Activated CD4-positive, alpha-beta T cell treated with anti-CD3 and anti-CD28 coated beads, Interleukin-2, amount 50 U/mL, for 48 hours (primary cell): ENCODE measurements around the gene SLC27A2.
"Not testable (repeated sequence)": the region's sequence is repeated elsewhere in the genome, so short reads cannot be mapped to it uniquely, and the experiment has no call there.

ENCODE experiments used
- DNase-seq, 2 experiments: peaks; one replicate each; pipeline ENCODE4 v3.0.0-alpha.2; 2020

SLC27A2 gene

DNA sequence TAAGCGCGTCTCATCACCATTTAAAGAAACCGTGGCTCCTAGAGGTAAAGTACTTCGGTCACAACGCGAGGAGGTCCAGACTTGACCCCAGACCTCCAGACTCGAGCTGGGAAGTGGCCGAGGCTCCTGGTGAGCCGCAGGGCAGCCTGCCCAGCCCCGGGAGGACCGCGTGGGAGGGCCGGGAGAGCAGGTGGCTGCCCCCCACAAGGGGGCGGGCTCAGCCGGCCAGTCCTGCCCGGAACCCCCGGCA lies at the start of gene SLC27A2:
Gene SLC27A2 (plus strand): TSS at position 228 of the 250 bp plus-strand sequence. CDS start 232 bp downstream, outside the sequence.
- no peak for DNase-seq

DNA sequence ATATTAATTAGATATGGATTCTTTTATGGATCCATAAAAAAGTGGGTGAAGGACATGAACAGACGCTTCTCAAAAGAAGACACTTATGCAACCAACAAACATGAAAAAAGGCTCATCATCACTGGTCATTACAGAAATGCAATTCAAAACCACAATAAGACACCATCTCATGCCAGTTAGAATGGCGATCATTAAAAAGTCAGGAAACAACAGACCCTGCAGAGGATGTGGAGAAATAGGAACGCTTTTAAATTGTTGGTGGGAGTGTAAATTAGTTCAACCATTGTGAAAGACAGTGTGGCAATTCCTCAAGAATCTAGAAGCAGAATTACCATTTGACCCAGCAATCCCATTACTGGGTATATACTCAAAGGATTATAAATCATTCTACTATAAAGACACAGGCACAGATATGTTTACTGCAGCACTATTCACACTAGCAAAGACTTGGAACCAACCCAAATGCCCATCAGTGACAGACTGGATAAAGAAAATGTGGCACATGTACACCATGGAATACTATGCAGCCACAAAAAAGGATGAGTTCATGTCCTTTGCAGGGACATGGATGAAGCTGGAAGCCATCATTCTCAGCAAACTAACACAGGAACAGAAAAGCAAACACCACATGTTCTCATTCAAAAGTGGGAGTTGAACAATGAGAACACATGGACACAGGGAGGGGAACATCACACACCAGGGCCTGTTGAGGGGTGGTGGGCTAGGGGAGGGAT lies 49.6 kb upstream of the SLC27A2 start:
- not testable (repeated sequence) for DNase-seq

DNA sequence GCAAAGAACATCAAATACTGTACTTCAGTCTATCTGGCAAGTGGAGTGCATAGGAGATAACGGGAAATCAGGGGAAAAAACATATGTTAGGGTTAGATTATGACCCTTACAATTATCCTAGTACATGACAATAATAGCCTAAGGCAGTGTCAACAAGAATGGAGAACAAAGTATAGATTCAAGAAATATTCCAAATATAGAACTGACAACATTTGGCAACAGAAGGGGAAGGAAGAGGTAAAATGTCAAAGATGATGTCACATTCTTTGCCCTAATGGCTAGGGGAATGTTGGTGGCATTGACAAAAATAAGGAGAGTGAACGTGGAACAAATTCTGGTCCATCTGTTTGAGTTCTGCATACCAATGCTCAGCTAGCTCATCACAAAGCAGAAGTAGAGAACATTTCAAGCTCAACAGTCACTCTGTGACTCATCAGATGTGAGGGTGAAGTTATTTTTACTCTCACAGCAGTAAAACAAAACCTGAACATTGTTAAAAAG lies 47.4 kb upstream of the SLC27A2 start:
- DNase-seq = no peak

DNA sequence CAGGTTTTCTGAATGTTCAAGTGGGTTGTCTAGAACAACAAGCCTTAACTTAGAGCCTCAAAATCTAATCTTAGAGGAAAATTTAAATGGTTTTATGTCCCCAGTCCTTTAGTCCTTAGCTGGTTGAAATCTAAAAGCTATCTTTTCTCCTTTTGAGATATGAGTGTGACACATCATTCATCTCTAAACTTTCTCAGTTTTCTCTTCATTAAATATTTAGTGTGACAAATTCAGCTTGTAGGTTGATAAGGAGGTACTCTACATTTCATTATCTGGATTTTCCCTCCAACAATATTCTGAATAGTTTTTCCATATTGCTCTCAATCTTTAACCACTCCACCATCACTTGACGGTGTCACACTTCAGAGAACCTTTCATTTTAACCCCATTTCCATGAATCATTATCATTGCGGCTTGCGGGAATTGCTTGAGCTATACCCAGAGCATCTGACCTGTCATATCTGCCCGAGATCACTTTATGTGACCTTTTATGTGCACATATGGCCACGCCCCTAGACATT lies 46.9 kb upstream of the SLC27A2 start:
- peak; percentile 43 to 64 for DNase-seq

DNA sequence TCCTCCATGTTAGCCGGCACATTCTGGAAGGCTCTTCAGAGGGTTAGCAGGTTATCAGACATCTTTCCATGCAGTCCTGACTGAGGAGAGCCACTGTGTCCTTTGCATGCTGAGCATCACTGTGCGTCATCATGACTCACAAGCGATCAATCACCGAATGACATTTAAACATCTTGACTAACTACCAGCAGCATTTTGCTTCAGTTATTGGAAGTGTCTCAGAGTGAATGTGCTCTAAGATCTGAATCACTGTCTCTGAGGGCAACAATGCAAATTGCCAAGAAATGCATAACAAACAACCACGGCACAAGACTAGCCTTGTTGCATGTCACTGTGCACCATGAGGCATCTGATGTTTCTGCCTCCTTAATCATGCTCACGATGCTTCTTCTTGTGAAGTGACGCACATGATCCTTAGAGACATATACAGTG lies 44.6 kb upstream of the SLC27A2 start:
- DNase-seq = peak; percentile 49 to 65

DNA sequence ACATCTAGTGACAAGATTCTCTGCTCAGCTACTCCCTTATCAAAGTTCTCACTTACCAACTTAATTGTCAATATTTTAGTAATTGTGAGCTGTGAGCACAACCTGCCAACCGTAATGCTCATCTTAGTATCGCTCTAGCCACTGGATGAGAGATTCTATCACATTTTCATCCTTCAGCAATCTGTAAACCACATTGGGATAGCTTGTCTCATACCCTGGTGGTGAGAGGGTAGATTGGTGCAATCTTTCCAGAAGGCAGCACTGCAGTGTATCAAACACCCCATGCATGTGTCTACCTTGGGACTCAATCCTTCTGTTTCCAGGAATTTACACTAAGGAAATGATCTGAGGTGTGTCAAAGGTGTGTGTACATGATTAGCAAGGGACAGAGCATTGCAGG lies 44.1 kb upstream of the SLC27A2 start:
- no peak for DNase-seq

DNA sequence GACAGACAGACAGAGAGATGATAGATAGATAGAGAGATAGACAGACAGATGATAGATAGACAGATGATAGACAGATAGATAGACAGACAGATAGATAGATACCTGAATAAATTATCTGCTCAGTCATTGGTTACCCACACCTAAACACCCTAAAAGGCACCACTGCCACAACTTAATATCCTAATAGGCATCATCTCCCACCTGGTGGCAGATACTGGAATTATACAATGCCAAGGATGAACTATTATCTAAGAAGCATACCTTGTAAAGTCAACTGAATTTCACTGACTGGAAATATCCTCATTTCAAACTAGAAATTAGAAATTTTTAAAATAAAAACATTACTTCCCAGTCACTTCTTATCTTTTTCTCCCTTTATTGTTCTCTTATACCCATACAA lies 43.6 kb upstream of the SLC27A2 start:
- DNase-seq = no peak

DNA sequence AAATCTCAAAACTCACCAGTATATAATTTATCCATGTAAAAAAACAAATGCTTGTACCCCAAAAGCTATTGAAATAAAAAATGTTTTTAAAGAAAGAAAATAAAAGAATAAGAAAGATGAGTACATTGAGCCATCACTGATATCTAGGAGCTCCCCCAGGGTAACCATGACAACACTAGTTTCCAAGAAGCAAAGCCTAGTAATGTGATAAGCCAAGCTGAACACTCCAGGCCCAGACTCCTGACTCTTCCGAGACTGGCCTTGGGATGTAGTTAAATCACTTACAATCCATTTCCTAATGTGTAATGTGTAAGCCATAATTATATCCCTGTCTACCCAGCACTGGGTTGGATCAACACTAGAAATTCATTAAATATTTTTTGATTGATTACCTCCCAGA lies 41.9 kb upstream of the SLC27A2 start:
- no peak for DNase-seq

DNA sequence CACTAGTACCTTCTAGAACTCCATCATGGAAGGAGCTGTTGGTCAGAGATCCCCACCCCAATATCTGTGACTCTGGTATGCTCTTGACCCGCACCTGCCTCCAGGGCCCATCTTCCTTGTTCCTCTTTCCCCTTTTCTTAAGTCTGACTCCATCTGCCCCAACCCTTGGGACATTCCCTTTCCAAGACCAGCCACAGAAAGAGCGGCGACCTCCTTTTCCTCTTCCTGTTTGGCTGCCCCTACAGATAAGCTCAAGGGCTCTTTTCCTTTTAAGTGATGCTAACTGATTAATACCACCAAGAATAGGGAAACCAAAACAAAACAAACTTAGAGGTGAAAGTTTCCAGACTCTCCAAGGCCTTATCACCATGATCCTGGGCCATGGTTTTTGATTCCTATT lies 41.0 kb upstream of the SLC27A2 start:
- no peak for DNase-seq

DNA sequence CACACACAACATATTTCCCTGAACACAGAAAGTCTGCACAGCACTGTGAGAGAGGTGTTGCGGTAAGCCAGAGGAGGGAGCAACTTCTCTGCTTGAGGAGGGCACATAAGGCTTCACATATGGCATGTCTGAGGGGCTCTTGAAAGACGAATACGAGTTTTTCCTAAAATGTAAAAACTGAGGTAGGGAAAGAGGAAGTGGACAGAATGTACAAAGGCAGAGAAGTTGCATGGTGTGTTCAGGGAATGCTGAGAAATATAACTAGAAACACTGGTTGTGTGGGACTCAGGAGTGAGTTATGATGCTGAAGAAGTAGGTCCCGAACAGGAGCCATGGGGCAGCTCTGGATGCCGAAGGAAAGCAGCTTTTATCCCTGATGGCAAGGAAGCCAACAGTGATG lies 40.1 kb upstream of the SLC27A2 start:
- DNase-seq = no peak

DNA sequence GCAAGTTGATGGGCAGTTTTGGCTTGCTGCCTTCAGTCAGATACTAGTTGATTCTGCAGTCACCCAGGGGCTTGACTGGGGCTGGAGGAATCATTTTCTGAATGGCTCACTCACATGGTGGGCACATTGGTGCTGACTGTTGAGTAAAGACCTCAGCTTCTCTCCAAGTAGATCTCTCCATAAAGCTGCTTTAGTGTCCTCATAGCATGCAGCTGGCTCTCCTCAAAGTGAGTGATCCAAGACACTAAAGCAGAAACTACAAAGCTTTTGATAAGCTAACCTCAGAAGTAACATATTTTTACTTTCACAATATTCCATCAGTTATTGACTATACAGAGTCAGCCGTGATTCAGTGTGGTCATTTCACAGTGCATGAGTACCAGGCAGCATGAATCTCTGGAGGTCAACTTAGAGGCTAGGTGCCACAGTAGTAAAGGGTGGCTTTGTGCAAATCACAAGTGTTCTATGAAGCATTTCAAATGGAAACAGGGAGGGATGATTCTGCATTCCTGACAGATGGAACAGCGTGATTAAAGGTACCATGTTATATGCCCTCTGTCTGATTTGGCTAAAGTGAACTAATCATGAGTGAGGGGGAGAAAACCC lies 38.6 kb upstream of the SLC27A2 start:
- DNase-seq = no peak

DNA sequence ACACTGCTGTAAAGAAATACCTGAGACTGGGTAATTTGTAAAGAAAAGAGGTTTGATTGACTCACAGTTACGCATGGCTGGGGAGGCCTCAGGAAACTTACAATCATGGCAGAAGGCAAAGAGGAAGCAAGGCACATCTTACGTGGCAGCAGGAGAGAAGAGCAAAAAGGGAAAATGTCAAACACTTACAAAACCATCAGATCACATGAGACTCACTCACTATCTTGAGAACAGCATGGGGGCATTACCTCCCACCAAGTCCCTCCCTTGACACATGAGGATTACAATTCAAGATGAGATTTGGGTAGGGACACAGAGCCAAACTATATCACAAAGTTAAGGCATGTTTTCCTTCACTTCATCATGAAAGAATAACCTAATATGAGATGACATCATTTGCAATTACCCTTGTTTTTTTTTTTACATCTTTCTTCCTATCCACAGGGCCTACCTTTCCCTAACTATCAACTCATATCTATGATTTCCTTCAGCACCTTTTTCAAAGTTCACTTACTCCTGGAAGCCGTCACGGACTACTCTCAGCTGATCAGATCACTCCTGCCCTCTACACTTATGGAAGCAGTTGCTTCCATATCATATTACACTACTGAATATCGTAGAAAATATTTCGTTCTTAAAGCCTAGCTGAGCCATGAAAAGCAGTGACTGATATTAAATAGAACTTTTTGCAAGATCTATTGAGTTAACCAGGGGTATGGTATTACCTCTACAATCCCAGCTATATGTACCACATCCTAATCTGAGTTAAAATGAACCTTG lies 37.5 kb upstream of the SLC27A2 start:
- DNase-seq = no peak

DNA sequence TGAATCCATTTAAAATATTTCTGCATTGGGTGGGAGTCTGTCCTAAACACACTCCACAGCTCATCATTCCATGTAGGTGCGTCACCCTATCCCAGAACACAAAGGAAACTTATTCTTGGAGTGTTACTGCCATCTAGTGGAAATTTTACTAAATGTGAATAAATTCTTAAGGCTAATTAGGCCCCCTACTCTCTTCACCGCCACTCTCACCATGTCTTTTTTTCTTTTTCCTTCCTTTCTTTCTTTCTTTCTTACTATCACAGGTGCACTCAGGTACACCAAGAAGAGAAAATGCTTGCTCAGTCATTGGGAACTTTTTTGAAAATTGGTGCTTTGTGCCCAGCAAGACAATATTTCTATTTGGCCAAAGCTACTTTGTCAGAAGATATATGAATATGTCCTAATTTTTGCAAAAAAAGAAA lies 36.5 kb upstream of the SLC27A2 start:
- no peak for DNase-seq

DNA sequence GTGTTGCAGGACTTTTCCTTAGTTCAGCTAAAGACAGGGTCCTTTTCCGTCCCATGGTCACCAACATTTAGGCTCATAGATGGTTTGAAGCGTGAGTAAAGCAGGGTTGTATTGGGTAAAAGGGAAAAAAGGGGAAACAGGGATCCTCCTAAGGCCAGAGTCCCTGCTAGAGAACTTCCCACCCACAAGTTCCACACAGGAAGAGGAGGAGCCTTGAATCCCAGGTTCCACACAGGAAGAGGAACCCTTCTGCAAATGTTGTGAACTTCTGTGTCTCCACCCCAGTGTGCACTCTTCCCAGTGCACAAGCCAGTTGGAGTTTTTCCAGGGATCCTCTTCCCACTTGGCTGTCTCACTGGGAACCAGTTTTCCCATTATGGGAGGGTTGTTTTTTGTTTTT lies 35.4 kb upstream of the SLC27A2 start:
- DNase-seq = no peak

DNA sequence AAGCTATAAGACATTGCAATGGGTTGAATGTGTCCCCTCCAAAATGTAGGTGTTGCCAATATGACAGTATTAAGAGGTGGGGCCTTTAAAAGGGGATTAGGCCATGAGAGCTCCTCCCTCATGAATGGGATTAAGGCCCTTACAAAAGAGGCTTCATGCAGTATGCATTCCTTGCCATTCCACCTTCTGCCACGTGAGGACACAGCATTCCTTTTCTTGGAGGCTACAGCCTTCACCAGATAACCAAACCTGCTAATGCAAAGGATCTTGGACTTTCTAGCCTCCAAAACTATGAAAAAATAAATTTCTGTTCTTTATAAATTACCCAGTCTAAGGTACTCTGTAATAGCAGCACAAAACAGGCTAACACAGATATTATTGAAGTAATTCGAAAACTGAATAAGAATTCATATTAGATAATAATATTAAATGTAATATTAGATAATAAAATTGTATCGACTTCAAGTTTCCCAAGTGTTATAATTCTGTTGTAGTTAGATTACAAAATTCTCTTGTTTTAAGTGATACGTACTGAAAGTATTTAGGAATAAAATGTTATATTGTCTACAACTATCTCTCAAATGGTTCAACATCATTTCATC lies 33.5 kb upstream of the SLC27A2 start:
- no peak for DNase-seq

DNA sequence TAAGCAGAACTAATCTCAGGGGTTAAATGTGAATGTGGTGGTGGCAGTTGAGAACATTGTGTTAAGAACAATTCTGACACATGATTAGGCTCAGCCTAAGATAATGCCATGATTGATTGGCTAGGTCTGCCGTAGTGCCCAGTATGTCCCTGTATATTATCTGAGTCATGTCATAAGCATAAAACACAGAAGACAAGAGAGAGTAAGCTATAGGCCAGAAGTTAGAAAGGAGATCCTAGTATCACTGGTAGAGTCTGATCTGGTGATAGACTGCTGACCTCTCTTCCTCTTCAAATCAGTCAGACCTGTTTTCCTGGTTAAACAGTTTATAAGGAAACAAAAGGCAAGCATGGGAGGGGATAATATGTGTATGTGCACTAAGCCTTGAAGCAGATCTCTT lies 32.9 kb upstream of the SLC27A2 start:
- DNase-seq = no peak

DNA sequence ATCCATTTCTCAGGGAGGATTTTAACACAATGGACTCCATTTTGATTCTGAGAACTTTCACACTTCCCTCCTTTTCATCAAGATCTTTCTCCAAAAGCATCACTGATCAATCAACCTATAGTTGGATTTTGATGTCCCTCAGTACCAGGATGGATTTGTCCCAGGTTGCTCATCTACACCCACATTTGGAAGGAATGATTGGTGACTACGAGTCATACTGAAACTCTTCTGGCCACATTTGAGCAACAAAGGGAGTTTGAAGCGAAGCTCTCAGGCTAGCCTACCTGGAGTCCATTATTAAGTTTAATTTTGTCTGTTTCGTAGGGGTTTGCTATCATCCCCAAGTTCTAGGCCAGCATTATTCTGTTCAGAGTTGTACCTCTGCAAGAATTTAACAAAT lies 31.6 kb upstream of the SLC27A2 start:
- DNase-seq = no peak

DNA sequence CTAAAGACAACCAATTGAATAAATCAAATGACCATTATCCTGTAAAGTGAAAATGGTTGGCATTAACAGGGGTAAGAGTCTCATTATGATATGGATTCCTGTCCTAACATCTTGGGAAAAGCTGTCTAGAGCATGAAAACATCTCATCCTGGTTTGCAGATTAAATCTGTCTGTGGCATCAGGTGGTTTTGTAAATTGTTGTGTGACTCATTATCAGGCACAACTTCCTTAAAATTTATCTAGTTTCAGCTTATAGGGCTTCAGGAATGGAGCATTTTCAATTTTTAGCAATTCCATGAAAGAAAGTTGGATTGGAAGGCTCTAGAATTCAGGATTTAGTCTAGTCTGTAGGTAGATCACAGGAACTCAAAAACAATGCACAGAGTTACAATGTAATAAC lies 31.1 kb upstream of the SLC27A2 start:
- DNase-seq = no peak

DNA sequence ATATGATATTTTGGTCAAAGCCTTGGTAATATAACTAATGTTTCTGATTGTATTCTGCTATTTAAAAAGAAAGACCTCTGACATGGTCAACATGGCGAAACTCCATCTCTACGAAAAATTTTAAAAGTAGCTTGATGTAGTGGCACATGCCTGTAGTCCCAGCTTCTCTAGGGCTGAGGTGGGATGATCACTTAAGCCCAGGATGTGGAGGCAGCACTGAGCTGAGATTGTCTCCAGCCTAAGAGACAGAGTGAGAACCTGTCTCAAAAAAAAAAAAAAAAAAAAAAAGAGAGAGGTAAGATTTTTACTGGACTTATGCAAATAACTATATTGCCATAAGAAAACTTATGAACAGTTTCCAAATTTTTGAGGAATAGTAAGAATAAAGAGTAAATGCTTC lies 30.5 kb upstream of the SLC27A2 start:
- DNase-seq = no peak

DNA sequence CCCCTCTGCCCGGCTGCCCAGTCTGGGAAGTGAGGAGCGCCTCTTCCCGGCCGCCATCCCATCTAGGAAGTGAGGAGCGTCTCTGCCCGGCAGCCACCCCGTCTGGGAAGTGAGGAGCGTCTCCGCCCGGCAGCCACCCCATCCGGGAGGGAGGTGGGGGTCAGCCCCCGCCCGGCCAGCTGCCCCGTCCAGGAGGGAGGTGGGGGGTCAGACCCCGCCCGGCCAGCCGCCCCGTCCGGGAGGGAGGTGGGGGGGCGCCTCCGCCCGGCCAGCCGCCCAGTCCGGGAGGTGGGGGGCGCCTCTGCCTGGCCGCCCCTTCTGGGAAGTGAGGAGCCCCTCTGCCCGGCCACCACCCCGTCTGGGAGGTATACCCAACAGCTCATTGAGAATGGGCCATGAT lies 23.8 kb upstream of the SLC27A2 start:
- not testable (repeated sequence) for DNase-seq

DNA sequence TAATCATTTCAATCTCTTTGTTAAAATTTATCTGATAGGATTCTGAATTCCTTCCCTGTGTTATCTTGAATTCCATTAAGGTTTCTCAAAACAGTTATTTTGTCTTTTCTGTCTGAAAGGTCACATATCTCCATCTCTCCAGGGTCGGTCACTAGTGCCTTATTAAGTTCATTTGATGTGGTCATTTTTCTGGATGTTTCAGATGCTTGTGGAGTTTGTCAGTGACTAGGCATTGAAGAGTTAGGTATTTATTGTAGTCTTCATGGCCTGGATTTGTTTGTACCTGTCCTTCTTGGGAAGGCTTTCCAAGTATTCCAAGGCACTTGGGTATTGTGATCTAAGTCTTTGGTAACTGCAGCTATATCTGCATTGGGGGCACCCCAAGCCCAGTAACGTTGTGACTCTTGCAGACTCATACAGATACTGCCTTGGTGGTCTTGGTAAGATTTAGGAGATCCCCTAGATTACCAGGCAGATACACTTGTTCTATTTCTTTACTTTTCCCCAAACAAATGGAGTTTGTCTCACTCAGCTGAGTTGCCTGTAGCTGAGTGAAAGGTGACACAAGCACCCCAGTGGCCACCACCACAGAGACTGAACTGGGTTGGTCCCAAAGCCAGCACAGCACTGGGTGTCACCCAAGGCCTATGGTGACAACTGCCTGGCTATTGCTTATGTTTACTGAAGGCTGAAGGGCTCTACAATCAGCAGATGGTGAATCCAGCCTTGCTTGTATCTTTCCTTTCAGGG lies 18.9 kb upstream of the SLC27A2 start:
- no peak for DNase-seq

DNA sequence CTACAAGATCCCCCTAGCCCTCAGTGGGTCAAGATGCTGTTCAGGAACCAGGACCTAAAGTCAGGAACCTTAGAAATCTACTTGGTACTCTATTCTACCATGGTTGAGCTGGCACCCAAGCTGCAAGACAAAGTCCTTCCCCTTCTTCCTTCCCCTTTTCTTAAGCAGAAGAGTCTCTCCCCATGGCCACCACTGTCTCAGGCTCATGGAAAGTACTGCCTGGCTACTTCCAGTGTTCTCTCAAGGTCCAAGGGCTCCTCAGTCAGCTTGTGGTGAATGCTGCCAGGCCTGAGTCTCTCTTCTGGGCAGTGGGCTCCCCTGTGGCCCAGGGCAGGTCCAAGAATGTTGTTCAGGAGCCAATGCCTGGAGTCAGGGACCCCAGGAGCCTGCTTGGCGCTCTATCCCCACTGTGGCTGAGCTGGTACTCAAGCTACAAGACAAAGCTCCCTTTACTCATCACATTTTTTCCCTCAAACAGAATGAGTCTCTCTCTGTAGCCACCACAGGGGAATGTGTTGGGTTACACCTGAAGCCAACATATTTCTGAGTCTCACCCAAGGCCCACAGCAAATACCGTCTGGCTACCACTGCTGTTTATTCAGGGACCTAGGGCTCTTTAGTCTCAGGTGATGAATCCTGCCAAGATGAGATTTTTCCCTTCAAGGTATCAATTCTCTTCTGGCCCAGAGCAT lies 18.1 kb upstream of the SLC27A2 start:
- no peak for DNase-seq
